GM11168 (cell line): ENCODE measurements around the gene KCNH2.

Source experiments
- in situ Hi-C: fragments of 300-500 bp; cut with MboI; formaldehyde crosslinking; loops from one replicate; pipeline ENCODE4 v1.12.0; 2022; ENCODE audit warnings: low sequenced_read_pairs; ENCODE audit not compliant: unreplicated experiment

KCNH2 gene

GRCh38 chr7:150977382-150978125, 567 bp downstream of the KCNH2 start:
- in situ Hi-C loops: no loop called here

- in situ Hi-C loops: no loop called here
These were observed 1.4 kb downstream of the KCNH2 start for GRCh38 chr7:150976529-150977381.

GRCh38 chr7:150975536-150976319, 2.4 kb downstream of the KCNH2 start:
- in situ Hi-C loops: no loop called here

GRCh38 chr7:150974468-150975391, 3.4 kb downstream of the KCNH2 start:
- in situ Hi-C loops: no loop called here

- in situ Hi-C loops: no loop called here
These were observed 4.3 kb downstream of the KCNH2 start for GRCh38 chr7:150973571-150974451.

GRCh38 chr7:150972741-150973140, 5.4 kb downstream of the KCNH2 start:
- in situ Hi-C loops: no loop called here

GRCh38 chr7:150972023-150972468, 6.1 kb downstream of the KCNH2 start:
- in situ Hi-C loops: no loop called here

- in situ Hi-C loops: no loop called here
These were observed 6.7 kb downstream of the KCNH2 start for GRCh38 chr7:150971242-150972022.

- in situ Hi-C loops: no loop called here
These were observed 7.7 kb downstream of the KCNH2 start for GRCh38 chr7:150970424-150970823.

- in situ Hi-C loops: no loop called here
These were observed 8.6 kb downstream of the KCNH2 start for GRCh38 chr7:150969475-150969874.

- in situ Hi-C loops: no loop called here
These were observed 9.3 kb downstream of the KCNH2 start for GRCh38 chr7:150968734-150969372.

GRCh38 chr7:150968056-150968733, 9.9 kb downstream of the KCNH2 start:
- in situ Hi-C loops: no loop called here

GRCh38 chr7:150967349-150967748, 10.8 kb downstream of the KCNH2 start:
- in situ Hi-C loops: no loop called here

- in situ Hi-C loops: no loop called here
These were observed 12.1 kb downstream of the KCNH2 start for GRCh38 chr7:150966002-150966401.

- in situ Hi-C loops: no loop called here
These were observed 12.8 kb downstream of the KCNH2 start for GRCh38 chr7:150965273-150965830.

GRCh38 chr7:150964593-150965111, 13.5 kb downstream of the KCNH2 start:
- in situ Hi-C loops: no loop called here
